HG03097 (cell line): ENCODE data around the gene FITM1.
A peak's percentile ranks its signal among the peaks of the same experiment; 100 is the strongest.

Experiments used
- ATAC-seq: cut with Tn5 transposase; IDR thresholded peaks from one replicate; pipeline ENCODE4 v1.9.1; 2021; ENCODE audit not compliant: unreplicated experiment, low FRiP score

The FITM1 gene

GRCh38 chr14:24116128-24116814 lies 14.2 kb upstream of the FITM1 start:
- no peak for ATAC-seq

GRCh38 chr14:24117179-24117578 lies 13.3 kb upstream of the FITM1 start:
- ATAC-seq = no peak

DNA sequence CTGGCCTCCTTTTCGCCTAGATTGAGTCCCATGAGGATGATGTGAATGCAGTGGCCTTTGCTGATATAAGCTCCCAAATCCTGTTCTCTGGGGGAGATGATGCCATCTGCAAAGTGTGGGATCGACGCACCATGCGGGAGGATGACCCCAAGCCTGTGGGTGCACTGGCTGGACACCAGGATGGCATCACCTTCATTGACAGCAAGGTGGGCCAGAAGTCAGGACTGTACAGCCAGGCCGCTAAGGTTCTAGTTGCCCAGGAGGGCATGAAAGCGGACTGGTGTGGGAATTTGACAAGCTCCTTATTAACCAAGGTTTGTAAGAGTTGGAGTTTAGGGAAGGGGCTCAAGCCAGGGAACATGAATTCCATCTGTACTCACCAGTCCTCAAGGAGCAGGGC lies 10.8 kb upstream of the FITM1 start:
- ATAC-seq = no peak

DNA sequence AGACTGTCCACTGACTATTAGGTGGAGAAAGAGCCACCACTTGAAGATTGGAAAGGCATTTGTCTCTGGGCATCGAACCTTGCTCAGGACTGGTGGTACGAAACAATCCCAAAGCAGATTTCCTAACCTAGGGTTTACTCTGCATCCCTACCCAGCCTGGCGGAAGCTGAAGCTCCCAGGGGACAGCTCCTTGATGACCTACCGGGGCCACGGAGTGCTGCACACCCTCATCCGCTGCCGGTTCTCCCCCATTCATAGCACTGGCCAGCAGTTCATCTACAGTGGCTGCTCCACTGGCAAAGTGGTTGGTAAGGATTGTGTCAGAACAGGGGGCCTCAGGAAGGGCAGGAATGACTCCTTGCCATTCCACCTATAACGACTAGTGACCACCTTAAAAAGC lies 9.2 kb upstream of the FITM1 start:
- no peak for ATAC-seq

DNA sequence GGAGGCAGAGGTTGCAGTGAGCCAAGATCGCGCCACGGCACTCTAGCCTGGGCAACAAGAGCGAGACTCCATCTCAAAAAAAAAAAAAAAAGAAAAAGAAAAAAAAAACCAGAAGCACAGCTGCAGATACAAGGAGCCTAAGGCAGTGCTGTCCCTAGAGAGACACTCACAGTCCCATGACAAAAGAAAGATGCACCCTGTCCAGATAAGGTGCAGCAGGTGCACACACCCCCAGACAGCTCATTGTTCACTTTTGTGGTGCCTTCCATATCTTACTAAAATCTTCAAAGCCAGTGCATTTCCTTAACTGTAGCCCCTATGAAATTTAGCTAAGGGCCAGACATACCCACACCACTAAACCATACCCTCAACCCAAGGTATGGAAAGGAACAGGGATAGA lies 8.0 kb upstream of the FITM1 start:
- no peak for ATAC-seq

DNA sequence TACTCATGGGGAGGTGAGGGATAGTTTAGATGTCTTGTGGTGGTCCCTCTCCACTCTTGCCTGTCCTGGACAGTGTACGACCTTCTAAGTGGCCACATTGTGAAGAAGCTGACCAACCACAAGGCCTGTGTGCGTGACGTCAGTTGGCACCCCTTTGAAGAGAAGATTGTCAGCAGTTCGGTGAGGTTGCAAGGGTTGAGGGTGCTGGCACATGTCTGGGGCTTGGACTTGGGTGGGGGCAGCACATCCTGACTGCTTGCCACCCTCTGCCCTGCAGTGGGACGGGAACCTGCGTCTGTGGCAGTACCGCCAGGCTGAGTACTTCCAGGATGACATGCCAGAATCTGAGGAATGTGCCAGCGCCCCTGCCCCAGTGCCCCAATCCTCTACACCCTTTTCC lies 7.6 kb upstream of the FITM1 start:
- ATAC-seq = no peak

GRCh38 chr14:24123424-24124417 lies 6.7 kb upstream of the FITM1 start:
- ATAC-seq = no peak

GRCh38 chr14:24126939-24127338 lies 3.5 kb upstream of the FITM1 start:
- no peak for ATAC-seq

- no peak for ATAC-seq
These were observed 2.8 kb upstream of the FITM1 start for GRCh38 chr14:24127673-24128072.

DNA sequence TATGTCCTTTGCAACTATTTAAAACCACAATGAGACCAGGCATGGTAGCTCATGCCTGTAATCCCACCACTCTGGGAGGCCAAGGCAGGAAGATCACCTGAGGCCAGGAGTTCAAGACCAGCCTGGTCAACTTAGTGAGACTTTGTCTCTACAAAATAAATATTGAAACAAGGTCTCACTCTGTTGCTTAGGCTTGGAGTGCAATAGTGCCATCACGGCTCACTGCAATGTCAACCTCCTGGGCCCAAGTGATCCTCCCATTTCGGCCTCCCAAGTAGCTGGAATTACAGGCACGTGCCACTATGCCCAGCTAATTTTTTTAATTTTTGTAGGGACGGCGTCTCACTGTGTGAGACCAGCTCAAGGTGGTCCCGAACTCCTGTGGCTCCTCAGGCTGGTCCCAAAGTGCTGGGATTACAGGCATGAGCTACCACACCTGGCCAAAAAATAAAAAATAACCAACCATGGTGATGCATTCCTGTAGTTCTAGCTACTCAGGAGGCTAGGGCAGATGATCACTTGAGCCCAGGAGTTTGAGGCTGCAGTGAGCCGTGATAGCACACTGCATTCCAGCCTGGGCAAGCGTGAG lies 955 bp upstream of the FITM1 start:
- ATAC-seq = no peak

DNA sequence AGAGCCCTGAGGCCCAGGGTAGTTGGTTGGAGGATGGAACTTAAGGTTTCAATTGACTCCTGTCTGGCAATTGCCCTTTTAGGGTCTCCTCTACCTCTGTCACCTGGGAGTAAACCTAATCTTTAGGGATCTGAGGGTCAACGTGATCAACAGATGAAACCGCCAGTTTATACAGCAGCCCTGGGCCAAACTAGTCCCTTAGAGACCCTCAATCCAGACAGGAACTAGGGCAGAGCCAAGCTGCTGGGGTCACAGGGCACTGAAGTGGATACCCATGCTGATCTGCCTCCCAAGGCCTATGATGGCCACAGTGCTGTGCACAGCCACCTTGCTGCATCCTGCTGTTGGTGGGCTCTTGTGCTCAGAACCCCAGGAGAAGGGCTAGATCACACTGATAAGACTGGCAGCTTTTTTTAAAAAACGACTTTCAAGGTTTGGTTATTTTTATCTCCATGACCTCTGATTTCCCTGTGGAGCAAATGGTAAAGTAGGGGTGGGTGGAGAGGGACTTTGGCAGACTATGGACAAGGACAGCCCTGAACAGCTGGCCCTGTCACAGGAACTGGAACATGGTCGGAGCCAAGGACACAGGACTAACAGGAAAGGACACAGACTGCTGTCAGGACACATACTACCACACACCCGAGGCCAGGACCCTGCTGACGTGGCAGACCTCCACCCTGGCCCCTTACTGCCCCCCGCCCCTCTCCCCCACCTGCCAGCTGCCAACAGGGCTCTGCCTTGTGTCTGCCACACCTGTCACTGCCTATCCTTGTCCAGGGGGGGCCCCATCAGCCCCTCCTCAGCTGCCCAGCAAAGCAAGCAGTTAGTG lies 474 bp downstream of the FITM1 start:
- no peak for ATAC-seq

DNA sequence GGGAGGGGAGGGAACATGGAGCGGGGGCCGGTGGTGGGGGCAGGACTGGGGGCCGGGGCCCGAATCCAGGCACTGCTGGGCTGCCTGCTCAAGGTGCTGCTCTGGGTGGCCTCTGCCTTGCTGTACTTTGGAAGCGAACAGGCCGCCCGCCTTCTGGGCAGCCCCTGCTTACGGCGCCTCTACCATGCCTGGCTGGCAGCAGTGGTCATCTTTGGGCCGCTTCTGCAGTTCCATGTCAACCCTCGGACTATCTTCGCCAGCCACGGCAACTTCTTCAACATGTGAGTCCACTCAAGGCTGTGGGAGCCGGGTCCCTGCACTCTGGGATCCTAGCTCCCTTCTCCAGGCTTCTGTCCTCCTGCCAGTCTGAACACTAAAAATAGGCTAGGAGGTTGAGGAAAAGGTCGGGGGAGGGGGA lies 1.1 kb downstream of the FITM1 start:
- no peak for ATAC-seq

GRCh38 chr14:24132061-24132685 lies 1.7 kb downstream of the FITM1 start:
- no peak for ATAC-seq

- no peak for ATAC-seq
These were observed 2.5 kb downstream of the FITM1 start for GRCh38 chr14:24132976-24133375.

GRCh38 chr14:24133735-24134134 lies 3.3 kb downstream of the FITM1 start:
- no peak for ATAC-seq

GRCh38 chr14:24135584-24135833 lies 5.0 kb downstream of the FITM1 start:
- peak; percentile 9 for ATAC-seq

GRCh38 chr14:24135834-24136683 lies 5.6 kb downstream of the FITM1 start, which contains the start of gene PSME1:
TSS of gene PSME1 (plus strand) at chr14:24136194. CDS start at chr14:24136263, 69 bp downstream.
- peak; percentile 74 for ATAC-seq

DNA sequence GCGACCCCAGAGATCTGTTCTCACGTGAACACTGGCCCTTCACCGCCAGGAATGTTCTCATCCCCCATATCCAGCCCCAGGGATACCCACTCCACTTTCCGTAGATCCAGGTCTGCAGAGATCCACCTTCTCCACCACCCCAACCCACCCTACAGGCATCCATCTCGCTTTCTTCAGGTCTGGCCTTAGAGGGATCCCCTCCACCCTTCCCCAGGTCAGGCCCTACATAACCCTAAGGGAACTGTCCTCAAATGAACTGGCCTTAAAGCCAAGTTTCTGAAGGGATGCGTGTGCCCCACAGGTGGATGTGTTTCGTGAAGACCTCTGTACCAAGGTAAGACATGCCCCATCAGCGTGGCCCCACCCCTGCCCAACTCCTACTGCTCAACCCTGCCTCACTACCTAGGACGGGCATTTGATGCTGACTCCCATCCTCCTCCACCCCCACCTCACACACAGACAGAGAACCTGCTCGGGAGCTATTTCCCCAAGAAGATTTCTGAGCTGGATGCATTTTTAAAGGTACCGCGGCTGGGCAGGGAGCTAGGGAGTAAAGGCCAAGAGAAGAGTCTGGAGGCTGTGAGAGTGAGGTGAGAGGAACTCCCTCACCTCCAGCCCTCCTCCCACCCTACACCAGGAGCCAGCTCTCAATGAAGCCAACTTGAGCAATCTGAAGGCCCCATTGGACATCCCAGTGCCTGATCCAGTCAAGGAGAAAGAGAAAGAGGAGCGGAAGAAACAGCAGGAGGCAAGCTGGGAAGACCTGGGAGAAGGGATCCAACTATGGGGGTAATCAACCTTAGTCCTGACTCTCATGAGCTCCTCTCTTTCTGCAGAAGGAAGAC lies 6.4 kb downstream of the FITM1 start:
- no peak for ATAC-seq
